Fibroblast of skin of abdomen (primary cell): ENCODE measurements around the gene ABCB4.

Experiments
- DNase-seq: peaks from one replicate; pipeline ENCODE4 v3.0.0-alpha.2; 2013

The ABCB4 gene

GRCh38 chr7:87416682-87417587, 58.5 kb downstream of the ABCB4 start:
- peak; percentile 62 for DNase-seq

- DNase-seq: no peak
Measured at GRCh38 chr7:87414794-87415188, 60.7 kb downstream of the ABCB4 start.

- DNase-seq: peak; percentile 76
Measured at GRCh38 chr7:87413951-87414793, 61.3 kb downstream of the ABCB4 start.

GRCh38 chr7:87413029-87413428, 62.5 kb downstream of the ABCB4 start:
- DNase-seq: peak; percentile 51

- DNase-seq: no peak
Measured at GRCh38 chr7:87411186-87411585, 64.3 kb downstream of the ABCB4 start.

- no peak for DNase-seq
Measured at GRCh38 chr7:87404674-87405073, 70.8 kb downstream of the ABCB4 start.

GRCh38 chr7:87398446-87398845, 77.0 kb downstream of the ABCB4 start:
- peak; percentile 81 for DNase-seq

- DNase-seq: no peak
Measured at GRCh38 chr7:87395442-87396020, 79.9 kb downstream of the ABCB4 start.

GRCh38 chr7:87391020-87391701, 84.3 kb downstream of the ABCB4 start:
- DNase-seq: no peak

GRCh38 chr7:87380905-87381304, 94.6 kb downstream of the ABCB4 start:
- DNase-seq: no peak

- no peak for DNase-seq
Measured at GRCh38 chr7:87375662-87376435, 99.6 kb downstream of the ABCB4 start.

- peak; percentile 61 for DNase-seq
Measured at GRCh38 chr7:87370660-87371180, 104.8 kb downstream of the ABCB4 start.

GRCh38 chr7:87369216-87369615, 106.3 kb downstream of the ABCB4 start:
- DNase-seq: no peak

- DNase-seq: no peak
Measured at GRCh38 chr7:87364246-87364645, 111.2 kb downstream of the ABCB4 start.

- DNase-seq: no peak
Measured at GRCh38 chr7:87363342-87363741, 112.1 kb downstream of the ABCB4 start.

GRCh38 chr7:87361320-87361719, 114.2 kb downstream of the ABCB4 start:
- no peak for DNase-seq

GRCh38 chr7:87359366-87359765, 116.1 kb downstream of the ABCB4 start:
- DNase-seq: peak; percentile 37

GRCh38 chr7:87356448-87356847, 119.0 kb downstream of the ABCB4 start:
- no peak for DNase-seq

GRCh38 chr7:87354749-87355148, 120.7 kb downstream of the ABCB4 start:
- peak; percentile 10 for DNase-seq
